HepG2 (cell line): Measurements from ENCODE around the gene ANO6.

Experiments
- CBFB ChIP-seq: sonication (generic); formaldehyde crosslinking; IDR thresholded peaks from 2 replicates; pipeline ENCODE4 v1.4.0; 2020; ENCODE audit warnings: missing genetic modification reagents
- CHD4 ChIP-seq: fragments of 200-600 bp; sonication (generic); IDR thresholded peaks from 2 replicates; pipeline ENCODE4 v1.7.0; 2017; ENCODE audit warnings: mild to moderate bottlenecking, low read length, borderline replicate concordance
- HNRNPK ChIP-seq: fragments of 200-400 bp; formaldehyde crosslinking; IDR thresholded peaks from 2 replicates; pipeline ENCODE4 v1.6.1; 2018; ENCODE audit warnings: low read length, low read depth, moderate library complexity, mild to moderate bottlenecking; ENCODE audit not compliant: poor library complexity, severe bottlenecking
- KAT7 ChIP-seq: IDR thresholded peaks from 2 replicates; pipeline ENCODE4 v1.6.1; 2018; ENCODE audit warnings: borderline replicate concordance, missing compliant biosample characterization
- NR2C2 ChIP-seq: sonication (generic); formaldehyde crosslinking; IDR thresholded peaks from 2 replicates; pipeline ENCODE4 v1.4.0; 2020; ENCODE audit warnings: missing genetic modification reagents, mild to moderate bottlenecking, moderate library complexity, borderline replicate concordance
- NR2F1 ChIP-seq, 2 experiments: fragments of 450-650 bp in 1 of 2; formaldehyde crosslinking in 1 of 2; IDR thresholded peaks; 2 replicates each; pipeline versions ENCODE4 v1.5.0 to v1.6.1; 2016 to 2020; ENCODE audit warnings: mild to moderate bottlenecking in 1 of 2, missing compliant biosample characterization in 1 of 2, missing genetic modification reagents in 1 of 2, moderate library complexity in 1 of 2
- NR3C1 ChIP-seq: sonication (generic); formaldehyde crosslinking; IDR thresholded peaks from 2 replicates; pipeline ENCODE4 v1.4.0; 2020; ENCODE audit warnings: missing genetic modification reagents
- POLR2A ChIP-seq, 2 experiments: IDR thresholded peaks; 2 replicates each; pipeline ENCODE4 v1.6.1; 2011; ENCODE audit warnings: low read depth in 2 of 2, low read length in 2 of 2, mild to moderate bottlenecking in 1 of 2, moderate library complexity in 1 of 2; ENCODE audit not compliant: insufficient read depth in 1 of 2
- ZSCAN12 ChIP-seq: sonication (generic); formaldehyde crosslinking; IDR thresholded peaks from 2 replicates; pipeline ENCODE4 v1.9.0; 2021; ENCODE audit warnings: mild to moderate bottlenecking, missing genetic modification reagents
- TF ChIP-seq, protein P1 (sequence below): sonication (generic); formaldehyde crosslinking; IDR thresholded peaks from 2 replicates; pipeline ENCODE4 v1.5.1; 2020; ENCODE audit warnings: mild to moderate bottlenecking, missing genetic modification reagents
- TF ChIP-seq, protein P2 (sequence below): sonication (generic); formaldehyde crosslinking; IDR thresholded peaks from 2 replicates; pipeline ENCODE4 v1.5.0; 2020; ENCODE audit warnings: mild to moderate bottlenecking, missing genetic modification reagents, moderate library complexity
- TF ChIP-seq, protein P3 (sequence below): sonication (generic); formaldehyde crosslinking; IDR thresholded peaks from 2 replicates; pipeline ENCODE4 v1.4.0; 2020; ENCODE audit warnings: low read depth, mild to moderate bottlenecking, missing genetic modification reagents
- TF ChIP-seq, protein P4 (sequence below): sonication (generic); formaldehyde crosslinking; IDR thresholded peaks from 2 replicates; pipeline ENCODE4 v1.4.0; 2020; ENCODE audit warnings: mild to moderate bottlenecking, missing genetic modification reagents

DNA sequence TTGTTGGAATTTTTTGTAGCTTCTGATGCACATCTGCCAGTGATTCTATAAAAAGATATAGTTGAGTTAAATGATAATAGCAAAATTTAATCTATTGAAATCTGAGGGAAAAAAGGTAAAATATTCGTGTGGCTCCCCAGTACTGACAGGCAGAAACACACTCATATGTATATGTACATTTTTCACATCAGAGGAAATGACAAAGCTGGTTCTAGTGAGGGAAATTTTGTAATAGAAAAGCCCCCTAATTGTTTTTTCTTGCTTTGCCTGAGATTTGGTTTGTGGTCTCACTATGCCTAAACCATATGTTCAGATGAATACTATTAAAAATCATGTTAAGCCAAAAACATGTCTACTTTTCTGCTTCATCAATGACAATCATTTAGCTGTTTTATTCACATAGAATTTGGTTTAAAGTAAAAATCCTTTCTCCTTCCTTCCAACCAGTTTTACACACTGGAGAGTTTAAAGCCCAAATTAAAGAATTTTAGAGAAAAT lies 203.5 kb downstream of the ANO6 start:
- TF ChIP-seq ZSCAN12 (CRISPR knock-in tag) (no peak), CHD4 (no peak), POLR2A (IDR thresholded peaks at IDR 0.05; ENCODE audit: insufficient read depth in 1 of 2, low read depth in 2 of 2, low read length in 2 of 2) (no peak), KAT7 (CRISPR knock-in tag) (no peak), NR3C1 (CRISPR knock-in tag) (no peak), NR2C2 (CRISPR knock-in tag) (no peak), NR2F1 (CRISPR knock-in tag; IDR thresholded peaks at IDR 0.05) (no peak), CBFB (CRISPR knock-in tag) (no peak), HNRNPK (no peak)
- TF ChIP-seq, protein P1, sequence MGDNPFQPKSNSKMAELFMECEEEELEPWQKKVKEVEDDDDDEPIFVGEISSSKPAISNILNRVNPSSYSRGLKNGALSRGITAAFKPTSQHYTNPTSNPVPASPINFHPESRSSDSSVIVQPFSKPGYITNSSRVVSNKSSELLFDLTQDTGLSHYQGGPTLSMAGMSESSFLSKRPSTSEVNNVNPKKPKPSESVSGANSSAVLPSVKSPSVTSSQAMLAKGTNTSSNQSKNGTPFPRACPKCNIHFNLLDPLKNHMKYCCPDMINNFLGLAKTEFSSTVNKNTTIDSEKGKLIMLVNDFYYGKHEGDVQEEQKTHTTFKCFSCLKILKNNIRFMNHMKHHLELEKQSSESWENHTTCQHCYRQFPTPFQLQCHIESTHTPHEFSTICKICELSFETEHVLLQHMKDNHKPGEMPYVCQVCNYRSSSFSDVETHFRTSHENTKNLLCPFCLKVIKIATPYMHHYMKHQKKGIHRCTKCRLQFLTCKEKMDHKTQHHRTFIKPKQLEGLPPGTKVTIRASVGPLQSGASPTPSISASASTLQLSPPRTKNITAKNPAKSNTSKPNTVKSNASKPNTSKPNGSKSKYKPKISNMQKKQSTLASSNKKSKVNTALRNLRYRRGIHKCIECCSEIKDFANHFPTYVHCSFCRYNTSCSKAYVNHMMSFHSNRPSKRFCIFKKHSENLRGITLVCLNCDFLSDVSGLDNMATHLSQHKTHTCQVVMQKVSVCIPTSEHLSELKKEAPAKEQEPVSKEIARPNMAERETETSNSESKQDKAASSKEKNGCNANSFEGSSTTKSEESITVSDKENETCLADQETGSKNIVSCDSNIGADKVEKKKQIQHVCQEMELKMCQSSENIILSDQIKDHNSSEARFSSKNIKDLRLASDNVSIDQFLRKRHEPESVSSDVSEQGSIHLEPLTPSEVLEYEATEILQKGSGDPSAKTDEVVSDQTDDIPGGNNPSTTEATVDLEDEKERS (CRISPR knock-in tag), result no peak
- TF ChIP-seq, protein P2, sequence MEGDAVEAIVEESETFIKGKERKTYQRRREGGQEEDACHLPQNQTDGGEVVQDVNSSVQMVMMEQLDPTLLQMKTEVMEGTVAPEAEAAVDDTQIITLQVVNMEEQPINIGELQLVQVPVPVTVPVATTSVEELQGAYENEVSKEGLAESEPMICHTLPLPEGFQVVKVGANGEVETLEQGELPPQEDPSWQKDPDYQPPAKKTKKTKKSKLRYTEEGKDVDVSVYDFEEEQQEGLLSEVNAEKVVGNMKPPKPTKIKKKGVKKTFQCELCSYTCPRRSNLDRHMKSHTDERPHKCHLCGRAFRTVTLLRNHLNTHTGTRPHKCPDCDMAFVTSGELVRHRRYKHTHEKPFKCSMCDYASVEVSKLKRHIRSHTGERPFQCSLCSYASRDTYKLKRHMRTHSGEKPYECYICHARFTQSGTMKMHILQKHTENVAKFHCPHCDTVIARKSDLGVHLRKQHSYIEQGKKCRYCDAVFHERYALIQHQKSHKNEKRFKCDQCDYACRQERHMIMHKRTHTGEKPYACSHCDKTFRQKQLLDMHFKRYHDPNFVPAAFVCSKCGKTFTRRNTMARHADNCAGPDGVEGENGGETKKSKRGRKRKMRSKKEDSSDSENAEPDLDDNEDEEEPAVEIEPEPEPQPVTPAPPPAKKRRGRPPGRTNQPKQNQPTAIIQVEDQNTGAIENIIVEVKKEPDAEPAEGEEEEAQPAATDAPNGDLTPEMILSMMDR, result no peak
- TF ChIP-seq, protein P3, sequence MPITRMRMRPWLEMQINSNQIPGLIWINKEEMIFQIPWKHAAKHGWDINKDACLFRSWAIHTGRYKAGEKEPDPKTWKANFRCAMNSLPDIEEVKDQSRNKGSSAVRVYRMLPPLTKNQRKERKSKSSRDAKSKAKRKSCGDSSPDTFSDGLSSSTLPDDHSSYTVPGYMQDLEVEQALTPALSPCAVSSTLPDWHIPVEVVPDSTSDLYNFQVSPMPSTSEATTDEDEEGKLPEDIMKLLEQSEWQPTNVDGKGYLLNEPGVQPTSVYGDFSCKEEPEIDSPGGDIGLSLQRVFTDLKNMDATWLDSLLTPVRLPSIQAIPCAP, result no peak
- TF ChIP-seq, protein P4, sequence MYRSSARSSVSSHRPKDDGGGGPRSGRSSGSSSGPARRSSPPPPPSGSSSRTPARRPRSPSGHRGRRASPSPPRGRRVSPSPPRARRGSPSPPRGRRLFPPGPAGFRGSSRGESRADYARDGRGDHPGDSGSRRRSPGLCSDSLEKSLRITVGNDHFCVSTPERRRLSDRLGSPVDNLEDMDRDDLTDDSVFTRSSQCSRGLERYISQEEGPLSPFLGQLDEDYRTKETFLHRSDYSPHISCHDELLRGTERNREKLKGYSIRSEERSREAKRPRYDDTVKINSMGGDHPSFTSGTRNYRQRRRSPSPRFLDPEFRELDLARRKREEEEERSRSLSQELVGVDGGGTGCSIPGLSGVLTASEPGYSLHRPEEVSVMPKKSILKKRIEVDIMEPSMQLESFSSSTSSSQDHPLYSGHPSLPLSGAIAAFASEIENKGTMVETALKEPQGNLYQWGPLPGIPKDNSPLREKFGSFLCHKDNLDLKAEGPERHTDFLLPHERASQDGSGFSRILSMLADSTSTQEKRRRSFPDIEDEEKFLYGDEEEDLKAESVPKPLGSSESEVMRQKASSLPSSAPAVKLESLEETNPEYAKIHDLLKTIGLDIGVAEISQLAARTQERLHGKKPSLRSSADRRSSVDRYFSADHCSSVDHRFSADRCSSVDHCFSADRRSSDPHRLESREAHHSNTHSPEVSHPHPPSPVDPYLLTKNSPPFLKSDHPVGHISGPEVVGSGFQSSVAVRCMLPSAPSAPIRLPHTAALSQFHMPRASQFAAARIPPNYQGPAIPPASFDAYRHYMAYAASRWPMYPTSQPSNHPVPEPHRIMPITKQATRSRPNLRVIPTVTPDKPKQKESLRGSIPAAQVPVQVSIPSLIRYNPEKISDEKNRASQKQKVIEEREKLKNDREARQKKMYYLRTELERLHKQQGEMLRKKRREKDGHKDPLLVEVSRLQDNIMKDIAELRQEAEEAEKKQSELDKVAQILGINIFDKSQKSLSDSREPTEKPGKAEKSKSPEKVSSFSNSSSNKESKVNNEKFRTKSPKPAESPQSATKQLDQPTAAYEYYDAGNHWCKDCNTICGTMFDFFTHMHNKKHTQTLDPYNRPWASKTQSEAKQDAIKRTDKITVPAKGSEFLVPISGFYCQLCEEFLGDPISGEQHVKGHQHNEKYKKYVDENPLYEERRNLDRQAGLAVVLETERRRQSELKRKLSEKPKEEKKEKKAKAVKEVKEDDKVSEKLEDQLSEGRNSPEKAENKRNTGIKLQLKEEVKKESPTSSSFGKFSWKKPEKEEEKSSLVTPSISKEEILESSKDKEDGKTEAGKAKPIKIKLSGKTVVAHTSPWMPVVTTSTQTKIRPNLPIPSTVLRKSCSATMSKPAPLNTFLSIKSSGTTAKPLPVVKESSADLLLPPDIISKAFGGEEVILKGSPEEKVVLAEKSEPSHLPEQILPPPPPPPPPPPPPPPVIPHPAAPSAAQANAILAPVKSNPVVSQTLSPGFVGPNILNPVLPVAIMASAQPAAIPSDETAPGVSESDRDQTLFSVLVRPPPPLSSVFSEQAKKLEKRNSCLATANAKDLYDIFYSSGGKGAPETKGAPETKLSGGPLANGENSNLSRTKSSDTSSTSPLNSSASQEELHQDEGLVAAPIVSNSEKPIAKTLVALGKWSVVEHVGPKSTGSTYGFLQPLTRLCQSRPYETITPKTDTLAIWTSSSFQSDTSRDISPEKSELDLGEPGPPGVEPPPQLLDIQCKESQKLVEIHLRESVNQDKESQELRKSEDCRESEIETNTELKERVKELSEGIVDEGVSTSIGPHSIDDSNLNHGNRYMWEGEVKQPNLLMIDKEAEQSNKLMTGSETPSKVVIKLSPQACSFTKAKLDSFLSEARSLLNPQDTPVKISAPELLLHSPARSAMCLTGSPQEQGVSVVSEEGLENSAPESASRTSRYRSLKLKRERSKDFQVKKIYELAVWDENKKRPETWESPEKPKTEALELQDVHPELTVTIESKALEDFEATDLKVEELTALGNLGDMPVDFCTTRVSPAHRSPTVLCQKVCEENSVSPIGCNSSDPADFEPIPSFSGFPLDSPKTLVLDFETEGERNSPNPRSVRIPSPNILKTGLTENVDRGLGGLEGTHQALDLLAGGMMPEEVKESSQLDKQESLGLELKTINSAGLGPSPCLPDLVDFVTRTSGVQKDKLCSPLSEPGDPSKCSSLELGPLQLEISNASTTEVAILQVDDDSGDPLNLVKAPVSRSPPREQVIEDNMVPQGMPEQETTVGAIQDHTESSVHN (CRISPR knock-in tag), result no peak
